NCI-H2029 (cell line): ENCODE data around the gene LYRM2.
"Not testable (repeated sequence)": the region's sequence is repeated elsewhere in the genome, so short reads cannot be mapped to it uniquely, and the experiment has no call there.

Experiments
- DNase-seq: peaks from one replicate; lab custom pipeline; 2025; lab: John Stamatoyannopoulos, UW

LYRM2 gene

DNA sequence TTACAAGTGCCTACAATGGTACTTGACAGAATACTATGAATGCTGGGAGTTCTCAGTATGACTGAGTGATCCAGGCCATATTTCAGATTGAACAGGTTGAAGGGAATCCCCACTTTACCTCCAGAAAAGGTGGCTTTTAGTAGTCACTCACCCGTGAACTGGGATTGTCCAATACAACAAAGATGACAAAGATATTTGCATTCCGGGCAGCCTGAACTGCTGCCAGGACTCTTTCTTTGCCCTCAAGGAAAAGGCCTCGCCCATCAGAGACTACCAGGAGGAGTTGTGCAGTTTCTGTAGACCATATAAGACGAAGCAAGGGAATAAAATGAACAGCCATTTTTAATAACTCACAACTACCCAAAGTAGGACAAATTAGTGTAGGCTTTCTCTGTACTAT is 6.3 kb upstream of the LYRM2 start:
- no peak for DNase-seq

DNA sequence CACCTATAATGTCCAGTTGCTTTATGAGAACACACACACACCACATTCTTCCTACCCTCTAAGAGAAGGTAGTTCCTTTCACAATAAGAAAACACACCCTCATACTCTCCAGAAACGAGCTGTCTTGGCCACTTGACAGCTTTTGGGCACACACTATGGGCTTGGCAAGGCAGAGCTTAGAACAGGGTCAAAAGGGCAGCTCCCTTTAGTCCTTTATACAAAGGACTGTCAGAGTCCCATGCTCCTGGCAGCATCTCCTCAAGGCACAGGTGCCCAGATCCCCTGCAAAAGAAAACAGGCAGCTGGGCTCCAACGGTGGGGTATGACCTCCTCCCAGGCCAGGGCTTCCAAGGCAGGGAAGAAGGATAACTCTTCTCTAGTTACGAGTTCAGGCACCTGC is 4.9 kb upstream of the LYRM2 start:
- DNase-seq: no peak

DNA sequence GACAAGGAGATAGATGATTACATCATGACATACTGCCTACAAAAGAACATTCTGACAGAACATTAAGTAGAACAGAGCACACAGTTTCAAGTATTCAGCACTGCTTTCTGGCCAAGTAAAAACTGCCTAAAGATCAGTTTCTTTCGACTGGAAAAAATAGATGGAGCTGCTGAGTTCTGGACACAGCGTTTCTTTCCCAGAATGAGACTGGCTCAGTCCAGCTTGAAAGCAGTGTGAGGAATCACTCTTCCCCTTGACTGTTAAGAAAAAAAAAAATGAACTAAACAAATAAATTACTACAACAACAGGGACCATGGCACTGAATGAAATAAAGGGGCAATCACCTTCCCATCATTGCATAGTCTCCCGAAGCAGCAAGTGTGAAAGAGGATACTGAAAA is 4.4 kb upstream of the LYRM2 start:
- no peak for DNase-seq

DNA sequence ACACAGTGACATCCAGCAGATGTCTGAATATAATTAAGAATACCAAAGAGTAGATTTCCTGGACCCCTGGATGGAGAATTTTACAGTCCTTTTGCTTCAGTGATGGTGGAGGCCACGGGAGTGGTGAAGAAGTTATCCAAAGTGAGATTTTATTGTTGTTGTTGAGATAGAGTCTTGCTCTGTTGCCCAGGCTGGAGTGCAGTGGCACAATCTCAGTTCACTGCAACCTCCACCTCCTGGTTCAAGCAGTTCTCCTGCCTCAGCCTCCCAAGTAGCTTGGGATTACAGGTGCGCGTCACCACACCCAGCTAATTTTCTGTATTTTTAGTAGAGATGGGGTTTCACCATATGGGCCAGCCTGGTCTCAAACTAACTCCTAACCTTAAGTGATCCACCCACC is 3.0 kb upstream of the LYRM2 start:
- not testable (repeated sequence) for DNase-seq

DNA sequence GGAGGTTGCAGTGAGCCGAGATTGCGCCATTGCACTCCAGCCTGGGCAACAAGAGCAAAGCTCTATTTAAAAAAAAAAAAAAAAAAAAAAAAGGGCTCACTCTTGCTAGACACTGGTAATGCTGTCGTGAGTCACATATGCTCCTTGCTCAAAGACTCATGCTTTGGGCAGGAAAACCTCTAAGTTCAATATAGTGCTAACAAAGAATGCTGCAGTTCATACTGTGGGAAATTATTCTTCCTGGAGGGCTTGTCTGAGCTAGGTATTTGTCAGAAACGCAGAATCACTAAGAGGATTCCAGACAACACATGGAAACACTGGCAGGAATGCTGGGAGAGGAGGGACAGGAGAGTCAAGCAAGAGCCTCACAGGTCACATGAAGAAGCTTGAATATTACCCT is 2.3 kb upstream of the LYRM2 start:
- DNase-seq: no peak

DNA sequence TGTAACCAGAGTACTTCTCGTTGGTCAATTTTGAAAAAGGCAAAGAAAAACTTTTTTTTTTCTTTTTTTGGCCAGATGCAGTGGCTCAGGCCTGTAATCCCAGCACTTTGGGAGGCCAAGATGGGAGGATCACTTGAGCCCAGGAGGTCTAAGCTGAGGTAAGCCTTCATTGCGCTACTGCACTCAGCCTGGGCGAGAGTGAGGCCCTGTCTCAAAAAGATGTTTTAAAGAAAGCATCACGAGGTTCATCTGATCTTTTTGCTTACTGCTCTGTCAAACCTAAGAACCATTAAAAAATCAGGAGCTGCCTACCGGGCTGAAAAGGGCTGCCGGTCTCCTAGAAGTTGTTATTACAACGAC is 607 bp downstream of the LYRM2 start:
- no peak for DNase-seq

DNA sequence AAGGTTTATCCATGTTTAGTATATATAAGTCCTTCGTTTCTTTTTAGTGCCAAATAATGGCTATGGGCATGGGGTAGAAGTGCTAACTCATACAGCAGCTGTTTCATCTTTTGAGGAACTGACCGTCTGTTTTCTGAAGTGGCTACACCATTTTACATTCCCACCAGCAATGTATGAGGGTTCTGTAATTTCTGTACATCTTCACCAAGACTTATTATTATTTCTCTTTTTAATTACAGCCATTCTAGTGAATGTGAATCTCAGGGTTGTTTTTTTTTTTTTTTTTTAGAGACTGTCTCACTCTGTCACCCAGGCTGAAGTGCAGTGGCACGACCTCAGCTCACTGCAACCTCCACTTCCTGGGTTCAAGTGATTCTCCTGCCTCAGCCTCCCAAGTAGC is 2.1 kb downstream of the LYRM2 start:
- DNase-seq: not testable (repeated sequence)

DNA sequence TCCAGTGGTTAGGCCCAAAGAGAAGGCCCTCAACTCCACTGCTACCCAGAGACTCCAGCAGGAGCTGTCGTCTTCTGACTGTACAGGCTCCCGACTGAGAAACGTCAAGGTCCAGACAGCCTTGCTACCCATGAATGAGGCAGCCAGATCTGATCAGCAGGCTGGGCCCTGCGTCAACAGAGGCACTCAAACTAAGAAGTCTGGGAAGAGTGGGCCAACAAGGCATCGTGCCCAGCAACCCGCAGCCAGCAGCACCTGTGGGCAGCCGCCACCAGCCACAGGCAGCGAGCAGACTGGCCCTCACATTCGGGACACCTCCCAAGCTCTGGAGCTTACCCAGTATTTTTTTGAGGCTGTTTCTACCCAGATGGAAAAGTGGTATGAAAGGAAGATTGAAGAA is 8.1 kb downstream of the LYRM2 start:
- no peak for DNase-seq

DNA sequence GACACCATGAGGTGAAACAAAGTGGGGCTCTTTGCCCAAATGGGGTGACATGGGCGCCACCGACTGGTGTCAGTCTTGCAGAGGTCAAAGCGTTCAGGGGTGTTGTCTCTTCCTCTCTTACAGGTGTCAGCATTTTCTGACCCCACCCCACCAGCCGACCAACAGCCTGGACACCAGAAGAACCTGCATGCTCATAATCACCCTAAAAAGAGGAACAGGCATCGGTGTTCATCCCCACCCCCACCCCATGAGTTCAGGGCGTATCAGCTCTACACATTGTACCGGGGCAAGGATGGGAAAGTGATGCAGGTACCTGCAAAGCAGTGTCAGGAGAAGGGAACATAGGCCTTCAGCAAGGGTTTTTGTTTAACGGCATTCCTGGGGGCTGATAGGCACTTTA is 14.8 kb downstream of the LYRM2 start:
- DNase-seq: no peak

DNA sequence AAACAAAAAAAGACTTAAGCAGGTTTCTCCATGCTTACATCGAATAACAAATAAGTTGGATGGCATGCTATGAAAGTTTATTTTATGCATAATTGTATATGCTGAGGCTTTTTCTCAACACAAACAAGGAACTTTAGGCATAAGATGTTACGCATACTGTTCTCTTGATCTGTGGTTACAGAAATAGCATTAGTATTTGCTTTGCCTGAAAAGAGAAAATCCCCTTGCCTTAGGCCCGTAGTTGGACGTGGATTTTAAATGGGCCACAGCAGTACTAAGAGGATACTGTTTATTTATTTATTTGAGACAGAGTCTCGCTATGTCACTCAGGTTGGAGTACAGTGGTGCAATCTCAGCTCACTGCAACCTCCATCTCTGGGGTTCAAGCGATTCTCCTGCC is 19.0 kb downstream of the LYRM2 start:
- DNase-seq: no peak

DNA sequence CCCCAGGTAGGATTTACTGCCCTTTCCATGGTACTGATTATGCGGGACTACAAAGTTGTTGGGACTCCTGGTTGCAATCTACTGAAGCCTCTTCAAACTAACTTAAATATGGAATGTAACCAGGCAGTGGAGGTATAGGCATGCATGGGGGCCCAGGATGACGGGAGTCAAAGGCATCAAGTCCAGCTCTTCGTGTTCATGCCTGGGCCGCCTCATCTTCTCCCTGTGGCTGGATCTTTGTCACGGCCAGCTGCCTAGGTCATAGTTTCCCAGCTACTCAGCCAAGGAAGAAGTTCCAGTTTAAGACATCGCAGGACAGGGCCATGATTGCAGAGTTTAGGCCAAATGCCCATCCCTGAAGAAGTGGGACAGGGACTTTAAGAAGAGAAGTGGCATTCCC is 20.5 kb downstream of the LYRM2 start:
- DNase-seq: no peak

DNA sequence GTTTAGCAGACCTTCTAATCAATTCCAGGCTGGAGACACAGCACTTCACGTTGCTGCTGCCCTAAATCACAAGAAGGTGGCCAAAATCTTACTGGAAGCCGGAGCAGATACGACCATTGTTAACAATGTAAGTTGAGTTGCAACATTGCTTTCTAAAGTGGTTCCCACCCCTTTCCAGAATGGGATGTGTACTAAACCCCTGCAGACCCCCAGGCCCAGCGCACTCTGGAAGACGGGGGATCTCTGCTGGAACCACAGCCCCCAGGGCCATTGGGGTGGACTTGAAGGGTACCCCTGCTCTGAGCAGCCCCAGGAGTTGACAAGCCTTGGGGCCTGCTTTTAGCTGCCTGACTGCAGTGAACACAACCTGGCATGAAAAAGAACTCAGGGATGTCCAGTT is 22.0 kb downstream of the LYRM2 start:
- no peak for DNase-seq

DNA sequence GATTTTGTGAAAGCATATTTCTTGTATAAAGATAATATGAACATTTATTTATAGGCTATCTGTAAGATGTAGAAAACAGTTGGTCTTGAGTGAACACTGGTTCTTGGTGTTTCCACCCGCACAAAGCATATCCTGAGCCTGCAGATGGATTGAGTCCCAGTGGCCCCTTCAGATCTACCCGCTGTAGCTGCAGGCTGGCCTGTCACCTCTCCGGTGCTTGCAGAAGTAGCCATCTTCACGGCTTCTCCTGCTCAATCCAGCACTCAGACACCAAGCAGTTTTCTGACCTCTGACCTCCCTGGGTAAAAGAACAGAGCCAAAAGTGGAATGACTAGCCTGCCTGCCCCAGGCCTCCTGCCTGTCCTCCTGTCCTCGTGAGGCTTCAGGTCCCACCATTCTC is 22.7 kb downstream of the LYRM2 start:
- DNase-seq: no peak

DNA sequence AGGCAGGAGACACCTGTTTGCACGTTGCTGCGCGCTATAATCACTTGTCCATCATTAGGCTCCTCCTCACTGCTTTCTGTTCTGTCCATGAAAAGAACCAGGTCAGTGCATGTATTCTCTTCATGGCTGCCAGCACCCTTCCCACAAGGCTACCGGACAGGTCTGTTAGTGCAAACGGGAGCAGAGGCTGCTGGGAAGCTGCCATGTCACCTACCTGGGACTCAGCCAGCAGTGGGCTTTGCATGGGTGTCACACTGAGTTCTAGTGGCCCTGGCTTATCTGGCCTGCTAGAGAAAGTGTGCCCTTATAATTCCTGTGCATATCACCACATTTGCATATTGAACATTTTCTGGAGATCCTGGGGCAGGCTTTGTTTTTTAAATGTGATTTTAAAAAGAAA is 24.8 kb downstream of the LYRM2 start:
- DNase-seq: no peak

DNA sequence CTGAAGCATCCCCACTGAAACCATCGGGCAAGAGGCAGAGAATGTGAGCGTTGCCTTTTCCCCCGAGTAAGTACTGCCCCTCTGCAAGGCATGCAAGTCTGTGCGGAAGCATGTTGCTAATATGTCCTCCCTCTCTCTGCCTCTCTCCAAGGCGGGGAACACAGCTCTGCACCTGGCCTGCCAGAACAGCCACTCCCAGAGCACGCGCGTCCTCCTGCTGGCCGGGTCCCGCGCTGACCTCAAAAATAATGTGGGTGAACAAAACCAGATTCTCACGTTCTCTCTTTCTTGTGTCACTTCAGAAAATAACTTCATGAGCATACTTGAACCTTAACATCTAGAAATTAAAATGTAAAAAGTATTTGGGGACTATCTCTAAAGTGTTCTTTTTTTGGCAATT is 26.4 kb downstream of the LYRM2 start:
- DNase-seq: no peak

DNA sequence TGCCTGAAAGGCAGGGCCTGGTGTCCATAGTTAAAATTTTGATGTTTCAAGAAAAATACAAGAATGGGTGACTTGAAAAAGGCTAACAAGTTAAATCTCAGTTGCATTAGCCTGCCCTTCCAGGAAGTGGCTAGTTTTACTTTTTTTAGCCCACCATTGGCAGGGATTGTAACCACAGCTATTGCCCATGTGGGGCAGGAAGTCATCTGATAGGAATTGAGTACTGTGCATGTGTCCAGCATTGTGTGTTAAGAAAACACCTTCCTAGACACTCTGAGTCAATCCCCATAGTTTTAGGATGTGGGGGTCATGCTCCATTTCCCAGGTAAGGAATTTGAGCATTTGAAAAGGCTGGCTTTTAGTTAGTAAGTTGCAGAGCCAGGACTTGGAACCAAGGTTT is 26.9 kb downstream of the LYRM2 start:
- DNase-seq: no peak

DNA sequence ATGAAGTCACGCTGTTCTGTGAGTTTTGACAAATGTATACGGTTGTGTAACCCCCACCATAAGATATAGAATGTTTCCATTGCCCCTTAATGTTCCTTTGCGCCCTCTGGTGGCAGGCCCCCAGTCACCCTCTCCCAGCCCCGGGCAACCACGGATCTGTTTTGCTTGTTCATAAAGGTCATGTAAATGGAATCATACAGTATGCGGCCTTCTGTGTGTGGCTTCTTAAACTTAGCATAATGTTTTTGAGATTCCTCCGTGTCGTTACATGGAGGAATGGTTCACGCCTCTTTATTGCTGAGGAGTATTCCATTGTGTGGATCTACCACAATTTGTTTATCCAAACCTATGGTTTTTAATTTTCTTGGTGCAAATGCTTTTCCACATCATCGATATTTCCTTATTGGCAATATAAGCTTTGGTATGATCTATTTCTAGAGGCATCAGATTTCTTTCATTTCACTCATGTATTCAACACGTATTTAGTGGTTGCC is 28.4 kb downstream of the LYRM2 start:
- peak; percentile 47 for DNase-seq

DNA sequence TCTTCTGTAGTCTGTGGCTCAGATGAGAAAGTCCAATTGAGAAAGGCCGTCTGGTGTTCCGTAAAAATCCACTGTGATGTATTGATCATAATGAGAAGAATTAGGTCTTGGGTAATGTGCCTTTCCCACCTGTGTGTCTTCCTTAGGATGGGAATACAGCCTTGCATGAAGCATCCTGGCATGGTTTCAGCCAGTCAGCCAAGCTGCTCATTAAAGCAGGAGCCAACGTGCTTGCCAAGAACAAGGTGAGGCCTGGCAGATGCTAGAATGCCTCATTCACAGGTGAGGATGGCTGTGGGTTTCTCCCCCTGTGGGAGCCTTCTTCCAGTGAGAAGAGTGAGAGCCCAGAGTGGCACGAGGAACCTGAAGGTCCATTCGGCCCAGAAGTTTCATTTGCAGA is 32.7 kb downstream of the LYRM2 start:
- peak; percentile 47 for DNase-seq

DNA sequence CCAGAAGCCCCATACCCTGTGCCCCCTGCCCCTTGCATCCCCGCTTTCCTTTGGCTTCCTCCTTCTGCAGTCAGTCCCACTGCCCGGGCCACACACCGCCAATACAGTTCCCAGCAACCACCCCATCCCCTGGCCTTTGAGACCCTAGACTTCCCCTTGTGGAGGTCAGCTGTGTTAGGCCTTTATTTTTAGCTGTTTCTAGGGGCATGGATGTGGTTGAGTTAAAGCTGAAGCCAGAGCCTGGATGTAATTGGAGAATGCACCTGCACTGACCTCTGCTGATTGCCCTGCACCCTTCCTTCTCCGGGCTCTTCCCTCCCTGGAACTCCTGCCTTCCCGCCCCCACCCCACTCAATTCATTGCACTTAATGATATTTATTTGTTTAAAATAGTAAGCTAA is 33.9 kb downstream of the LYRM2 start:
- no peak for DNase-seq

DNA sequence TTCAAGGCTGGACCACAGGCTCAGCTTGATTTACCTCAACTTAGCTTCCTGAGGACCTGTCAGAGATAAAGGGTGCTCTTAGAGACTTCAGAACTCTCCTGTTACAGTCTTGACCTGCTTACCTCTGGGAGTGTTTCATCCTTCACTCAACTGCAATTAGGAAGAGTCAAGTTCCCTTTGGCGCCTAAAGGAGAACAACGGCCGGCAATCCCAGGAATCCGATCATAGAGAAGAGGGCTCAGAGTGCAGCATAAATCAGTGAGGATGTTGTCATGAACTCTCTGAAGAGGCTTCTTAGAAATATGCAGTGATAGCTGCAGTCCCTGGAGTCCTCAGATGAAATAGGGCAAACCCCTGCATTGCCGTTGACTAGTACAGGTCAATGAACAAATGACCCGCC is 36.4 kb downstream of the LYRM2 start:
- no peak for DNase-seq

DNA sequence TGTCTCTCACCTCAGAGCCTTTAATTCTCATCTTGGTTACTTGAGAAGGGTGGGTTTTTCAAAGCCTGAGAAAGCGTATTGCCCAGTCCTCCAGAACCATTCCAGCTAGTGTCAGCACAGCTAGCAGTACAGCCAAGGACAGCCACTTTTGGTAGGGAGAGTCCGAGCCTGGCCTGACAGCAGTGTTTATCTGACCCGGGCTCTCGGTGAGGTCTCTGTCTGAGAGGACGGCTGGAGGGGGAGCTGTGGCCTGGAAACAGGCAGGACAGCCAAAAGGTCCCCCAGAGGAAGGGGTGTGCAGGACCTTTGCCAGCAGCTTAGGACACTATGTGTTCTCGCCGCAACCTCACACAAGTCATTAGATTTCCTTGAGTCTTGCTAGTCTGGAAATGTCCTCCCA is 38.8 kb downstream of the LYRM2 start:
- DNase-seq: no peak

DNA sequence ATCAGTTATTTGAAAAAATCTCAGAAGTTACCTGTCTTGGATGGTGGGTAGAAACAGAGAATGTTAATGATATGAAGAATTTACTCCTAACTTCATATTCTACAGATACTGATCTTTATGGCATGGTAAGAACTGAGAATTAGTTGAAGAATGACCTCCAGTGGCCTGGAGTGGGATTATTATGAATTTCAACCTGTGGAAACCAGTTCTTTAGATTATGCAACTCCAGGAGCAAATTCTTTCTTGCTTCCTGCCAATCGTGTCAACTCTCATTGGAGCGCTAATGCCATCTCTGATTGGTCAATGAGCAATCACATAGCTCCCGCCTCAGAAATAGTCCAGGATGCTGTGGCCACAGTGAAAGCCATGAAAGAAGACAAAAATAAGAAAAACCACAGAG is 40.6 kb downstream of the LYRM2 start:
- peak; percentile 36 for DNase-seq

DNA sequence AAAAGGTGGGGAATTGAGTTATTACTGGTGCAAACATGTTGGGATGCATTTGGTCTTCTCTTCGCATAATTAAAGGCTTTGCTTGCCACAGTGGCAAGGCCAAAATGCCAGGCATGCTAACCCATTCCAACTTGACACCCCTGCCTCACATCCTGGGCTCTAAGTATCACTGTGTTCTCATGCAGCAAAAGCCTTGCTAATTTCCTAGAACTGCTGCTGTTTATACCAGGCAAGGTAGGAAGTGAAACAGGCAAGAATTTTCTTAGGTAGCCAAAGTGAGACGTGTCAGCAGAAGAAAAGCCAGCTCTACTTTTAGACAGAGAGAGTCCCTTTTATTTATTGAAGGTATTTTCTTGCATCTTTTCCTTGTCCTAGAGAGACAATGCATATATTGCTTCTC is 41.2 kb downstream of the LYRM2 start:
- DNase-seq: no peak

DNA sequence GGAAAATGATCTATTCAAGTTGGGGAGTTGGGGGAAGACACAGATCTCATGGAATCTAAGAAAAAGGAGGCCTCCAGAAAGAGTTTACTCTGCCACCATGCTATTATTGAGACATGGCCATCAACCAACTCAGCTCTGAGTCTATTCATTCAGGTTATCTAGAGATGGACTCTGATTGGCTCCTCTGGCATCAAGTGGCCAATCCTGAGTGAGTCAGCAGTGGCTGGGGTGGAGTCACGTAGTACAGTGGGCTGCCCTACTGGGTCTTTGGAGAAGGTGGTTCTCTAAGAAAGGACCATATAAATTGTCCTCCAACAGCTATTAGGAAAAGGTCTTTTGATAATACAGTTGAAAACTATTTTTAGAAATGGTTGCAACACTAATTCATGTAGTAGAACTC is 42.1 kb downstream of the LYRM2 start:
- DNase-seq: no peak

DNA sequence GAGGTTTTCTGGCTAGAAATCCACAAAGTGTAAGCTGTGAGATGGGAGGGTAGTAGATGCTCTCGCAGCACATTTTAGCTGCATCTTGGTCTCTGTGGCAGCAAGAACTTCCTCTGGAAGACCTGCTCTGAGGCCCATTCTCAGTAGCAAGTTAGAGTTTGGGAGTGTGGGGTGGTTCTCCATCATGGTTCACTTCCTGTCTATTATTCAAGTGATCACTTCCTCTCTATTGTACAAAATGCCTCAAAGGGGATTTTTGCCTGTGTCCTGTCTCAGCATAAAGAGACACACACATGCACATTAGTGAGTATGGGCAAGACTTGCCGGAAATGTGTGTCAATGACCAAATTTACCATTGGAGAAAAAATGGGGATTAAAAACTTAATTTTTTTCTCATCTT is 42.5 kb downstream of the LYRM2 start:
- DNase-seq: no peak
